OCI-LY3 (cell line): Measurements from ENCODE around the gene SOCS1.

Experiments used
- CTCF ChIP-seq: fragments of 200-600, 300-600 bp; sonication (generic); IDR thresholded peaks from 2 replicates; pipeline ENCODE4 v1.5.1; 2014; ENCODE audit warnings: antibody characterized with exemption, low read length, low read depth
- EZH2phosphoT487 ChIP-seq: fragments of 200-600 bp; shearing (Covaris generic); IDR thresholded peaks from 2 replicates; pipeline ENCODE4 v1.6.1; 2018; ENCODE audit warnings: antibody characterized with exemption, mixed run types, low read depth

- TF ChIP-seq CTCF, result no peak
- TF ChIP-seq EZH2phosphoT487, result no peak
These were observed 21.0 kb upstream of the SOCS1 start for GRCh38 chr16:11276896-11277593.
